Natural killer cell (primary cell): ENCODE data around the gene SLC25A11. TPM values are rescaled to one million over a fixed set of nuclear protein-coding genes. Genes with fewer than 3 reads are reported as not detected.

Experiments used
- ATAC-seq, 3 donors: fragments of 150-1000 bp in 2 of 3; fragments of 200-7000 bp in 1 of 3; cut with Tn5 transposase; 1 replicate in 1 of 3; 2 replicates in 2 of 3; pipeline ENCODE4 v1.10.0; 2021; ENCODE audit warnings: mild to moderate bottlenecking in 2 of 3, moderate library complexity in 2 of 3
- DNase-seq, 2 donors: peaks; one replicate each; pipeline versions ENCODE4 v3.0.0 to v3.0.0-alpha.2; 2013 to 2021; ENCODE audit warnings: mixed read lengths in 1 of 2
- H3K27ac ChIP-seq: one replicate; pipeline ENCODE4 v1.5.1; 2013; ENCODE audit warnings: mild to moderate bottlenecking, low read length
- H3K27me3 ChIP-seq: one replicate; pipeline ENCODE4 v1.6.1; 2013; ENCODE audit warnings: low read length; ENCODE audit not compliant: control insufficient read depth, insufficient read depth
- H3K36me3 ChIP-seq: one replicate; pipeline ENCODE4 v1.6.1; 2013; ENCODE audit warnings: low read length; ENCODE audit not compliant: control insufficient read depth, insufficient read depth
- H3K4me1 ChIP-seq: one replicate; pipeline ENCODE4 v1.6.1; 2013; ENCODE audit warnings: low read length; ENCODE audit not compliant: control insufficient read depth, insufficient read depth
- H3K4me3 ChIP-seq: one replicate; pipeline ENCODE4 v1.5.1; 2013; ENCODE audit warnings: low read length
- H3K9me3 ChIP-seq: one replicate; pipeline ENCODE4 v1.6.1; 2013; ENCODE audit warnings: low read length; ENCODE audit not compliant: control insufficient read depth, insufficient read depth
- H3K27ac Mint-ChIP-seq, 2 donors: one replicate each; pipeline ENCODE4 v1.8.0; 2022; ENCODE audit warnings: mild to moderate bottlenecking in 2 of 2, mixed read lengths in 2 of 2, moderate library complexity in 1 of 2
- H3K27me3 Mint-ChIP-seq, 2 donors: one replicate each; pipeline ENCODE4 v1.8.0; 2022; ENCODE audit warnings: low read depth in 2 of 2, mixed read lengths in 2 of 2
- H3K36me3 Mint-ChIP-seq: one replicate; pipeline ENCODE4 v1.8.0; 2022; ENCODE audit warnings: mixed read lengths
- H3K4me1 Mint-ChIP-seq, 2 donors: one replicate each; pipeline ENCODE4 v1.8.0; 2022; ENCODE audit warnings: mixed read lengths in 2 of 2
- H3K4me3 Mint-ChIP-seq: one replicate; pipeline ENCODE4 v1.8.0; 2022; ENCODE audit warnings: mild to moderate bottlenecking, moderate library complexity, mixed read lengths
- H3K9me3 Mint-ChIP-seq, 2 donors: one replicate each; pipeline ENCODE4 v1.8.0; 2022; ENCODE audit warnings: mixed read lengths in 2 of 2
- WGBS: methylation state at CpG from one replicate; pipeline ENCODE4 v1.1.7; 2013; ENCODE audit warnings: missing lambda C conversion rate; ENCODE audit not compliant: insufficient coverage; 5-methylcytosine and 5-hydroxymethylcytosine counted together
- intact Hi-C: fragments of 100-400 bp; cut with micrococcal nuclease; formaldehyde crosslinking; loops from one replicate; pipeline ENCODE4 v1.14.2; 2022
- total RNA-seq, 4 donors: library from RNA; stranded (reverse); fragments of 120-200 nt in 1 of 4; gene quantifications; one replicate each; pipeline versions ENCODE4 v1.2.3 to v1.2.4, GENCODE V29; 2013 to 2022
- TF ChIP-seq, protein P1 (sequence below): fragments of 200-600 bp; IDR thresholded peaks from one replicate; pipeline ENCODE4 v1.8.0; 2022; ENCODE audit warnings: antibody characterized with exemption

Gene SLC25A11
- total RNA-seq, 3 donors from 2014 or later (not counting 1 experiment from before 2014, with no cell fraction given) = 34.7 to 47.5 (median 42.5) TPM

DNA sequence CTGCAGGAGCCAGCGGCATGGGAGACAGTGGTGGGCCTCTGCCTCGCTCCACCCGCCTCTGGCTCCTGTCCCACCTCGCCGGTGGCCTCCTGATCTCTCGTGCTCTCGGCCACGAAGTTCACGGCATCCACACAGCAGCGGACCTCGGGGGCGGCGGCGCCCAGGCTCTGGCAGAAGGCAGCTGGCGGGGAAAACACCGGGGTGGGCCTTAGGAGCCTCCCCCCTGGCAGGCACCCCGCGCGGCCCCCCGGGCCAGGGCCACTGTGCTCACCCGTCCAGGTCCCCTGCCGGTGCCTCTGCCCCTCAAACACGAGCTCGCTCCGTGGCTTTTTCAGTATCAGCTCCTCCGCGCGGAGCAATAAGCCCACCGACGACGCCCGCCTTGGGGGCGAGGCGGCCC, 40.9 kb downstream of the SLC25A11 start:
- TF ChIP-seq, protein P1, sequence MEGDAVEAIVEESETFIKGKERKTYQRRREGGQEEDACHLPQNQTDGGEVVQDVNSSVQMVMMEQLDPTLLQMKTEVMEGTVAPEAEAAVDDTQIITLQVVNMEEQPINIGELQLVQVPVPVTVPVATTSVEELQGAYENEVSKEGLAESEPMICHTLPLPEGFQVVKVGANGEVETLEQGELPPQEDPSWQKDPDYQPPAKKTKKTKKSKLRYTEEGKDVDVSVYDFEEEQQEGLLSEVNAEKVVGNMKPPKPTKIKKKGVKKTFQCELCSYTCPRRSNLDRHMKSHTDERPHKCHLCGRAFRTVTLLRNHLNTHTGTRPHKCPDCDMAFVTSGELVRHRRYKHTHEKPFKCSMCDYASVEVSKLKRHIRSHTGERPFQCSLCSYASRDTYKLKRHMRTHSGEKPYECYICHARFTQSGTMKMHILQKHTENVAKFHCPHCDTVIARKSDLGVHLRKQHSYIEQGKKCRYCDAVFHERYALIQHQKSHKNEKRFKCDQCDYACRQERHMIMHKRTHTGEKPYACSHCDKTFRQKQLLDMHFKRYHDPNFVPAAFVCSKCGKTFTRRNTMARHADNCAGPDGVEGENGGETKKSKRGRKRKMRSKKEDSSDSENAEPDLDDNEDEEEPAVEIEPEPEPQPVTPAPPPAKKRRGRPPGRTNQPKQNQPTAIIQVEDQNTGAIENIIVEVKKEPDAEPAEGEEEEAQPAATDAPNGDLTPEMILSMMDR = no peak
- H3K4me1 Mint-ChIP-seq = peaks cover 37 to 42% of the 10 kb centered on the region in 2 donors
- H3K4me3 Mint-ChIP-seq = peak overlapping the region; percentile 67
- H3K36me3 ChIP-seq = peaks cover 28% of the 10 kb centered on the region
- H3K27ac Mint-ChIP-seq = peak overlapping the region; percentile 93 to 94
- H3K4me3 ChIP-seq = peak overlapping the region; percentile 74
- ATAC-seq (peak in 1 of 3 donors; percentile 0), DNase-seq (no peak)
- no peaks in the 10 kb centered on the region for H3K36me3 Mint-ChIP-seq
- intact Hi-C loops = loop anchor here (1.0 kb wide), 1 partner anchor 10 kb away; no protein-coding TSS in a partner anchor
- H3K9me3 Mint-ChIP-seq = no peaks in the 10 kb centered on the region
- peaks cover 10% of the 10 kb centered on the region for H3K27me3 ChIP-seq
- no peaks in the 10 kb centered on the region for H3K9me3 ChIP-seq
- no peaks in the 10 kb centered on the region for H3K27me3 Mint-ChIP-seq
- WGBS = 24% methylated on average over 34 of the region's 34 CpGs
- no peak overlapping the region for H3K27ac ChIP-seq
- H3K4me1 ChIP-seq = peaks cover 58% of the 10 kb centered on the region

DNA sequence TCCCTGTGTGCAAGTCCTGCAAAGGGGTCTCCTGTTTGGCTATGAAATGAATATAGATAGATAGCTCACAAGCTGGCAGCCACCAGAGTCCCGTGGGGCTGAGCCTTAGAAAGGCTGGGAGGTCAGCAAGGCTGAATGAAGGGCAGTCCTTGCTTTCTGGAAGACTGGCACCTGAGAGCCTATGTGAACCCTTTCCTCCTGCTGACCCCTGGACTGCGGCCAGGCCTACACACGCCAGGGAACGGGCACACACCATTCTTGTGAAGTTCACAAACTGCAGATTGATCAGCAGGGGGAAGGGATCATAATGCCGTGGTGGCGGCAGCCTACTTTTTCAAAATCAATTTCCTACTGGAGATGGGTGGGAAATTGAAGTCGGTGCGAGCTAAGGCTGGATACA, 41.5 kb downstream of the SLC25A11 start:
- no peaks in the 10 kb centered on the region for H3K9me3 Mint-ChIP-seq
- H3K4me1 Mint-ChIP-seq = peaks cover 32 to 37% of the 10 kb centered on the region in 2 donors
- H3K4me3 ChIP-seq = no peak overlapping the region

DNA sequence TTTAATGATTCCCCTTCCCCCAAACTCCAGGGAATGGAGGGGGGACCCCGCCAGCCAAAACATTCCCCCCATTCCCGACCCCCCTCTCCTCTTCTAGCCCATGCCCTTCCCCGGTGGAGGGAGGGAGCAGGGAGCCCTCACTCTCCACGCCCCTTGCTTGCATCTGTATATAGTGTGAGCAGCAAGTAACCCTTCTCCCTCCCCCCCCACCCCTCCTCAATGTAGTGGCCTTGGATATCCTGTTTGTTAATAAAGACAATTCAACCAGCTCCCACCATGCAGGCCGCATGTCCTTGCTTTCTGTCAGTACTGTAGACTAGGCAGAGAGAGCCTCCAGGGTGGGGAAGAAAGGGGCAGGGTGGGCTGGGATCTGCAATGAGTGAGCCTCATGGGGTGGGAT, 42.1 kb downstream of the SLC25A11 start:
- H3K27me3 Mint-ChIP-seq = no peaks in the 10 kb centered on the region
- Histone ChIP-seq H3K4me1 (peaks cover 47% of the 10 kb centered on the region), H3K4me3 (no peak overlapping the region), H3K27ac (no peak overlapping the region), H3K36me3 (peaks cover 39% of the 10 kb centered on the region), H3K27me3 (peaks cover 10% of the 10 kb centered on the region), H3K9me3 (no peaks in the 10 kb centered on the region)
- ATAC-seq = no peak
- no peaks in the 10 kb centered on the region for H3K9me3 Mint-ChIP-seq
- intact Hi-C loops = no loop called here
- peaks cover 26 to 31% of the 10 kb centered on the region in 2 donors for H3K4me1 Mint-ChIP-seq
- TF ChIP-seq, protein P1 = no peak
- WGBS = no CpG with 5 or more reads among the region's 5 CpGs
- no peak overlapping the region for H3K4me3 Mint-ChIP-seq
- H3K27ac Mint-ChIP-seq = peak overlapping the region in 1 of 2 donors; percentile 69
- DNase-seq = no peak
- H3K36me3 Mint-ChIP-seq = no peaks in the 10 kb centered on the region

More for the DNA sequence above, 41.5 kb downstream of the SLC25A11 start:
- peak overlapping the region; percentile 45 to 69 for H3K27ac Mint-ChIP-seq
- no peak overlapping the region for H3K27ac ChIP-seq
- ATAC-seq (no peak), DNase-seq (no peak)
- H3K4me3 Mint-ChIP-seq = peak overlapping the region; percentile 67
- H3K36me3 ChIP-seq = peaks cover 33% of the 10 kb centered on the region
- H3K4me1 ChIP-seq = peaks cover 52% of the 10 kb centered on the region
- intact Hi-C loops = no loop called here
- H3K27me3 ChIP-seq = peaks cover 10% of the 10 kb centered on the region
- no peaks in the 10 kb centered on the region for H3K9me3 ChIP-seq
- no peaks in the 10 kb centered on the region for H3K27me3 Mint-ChIP-seq
- TF ChIP-seq, protein P1 = no peak
- H3K36me3 Mint-ChIP-seq = no peaks in the 10 kb centered on the region
- 97% methylated on average over 8 of the region's 8 CpGs for WGBS

DNA sequence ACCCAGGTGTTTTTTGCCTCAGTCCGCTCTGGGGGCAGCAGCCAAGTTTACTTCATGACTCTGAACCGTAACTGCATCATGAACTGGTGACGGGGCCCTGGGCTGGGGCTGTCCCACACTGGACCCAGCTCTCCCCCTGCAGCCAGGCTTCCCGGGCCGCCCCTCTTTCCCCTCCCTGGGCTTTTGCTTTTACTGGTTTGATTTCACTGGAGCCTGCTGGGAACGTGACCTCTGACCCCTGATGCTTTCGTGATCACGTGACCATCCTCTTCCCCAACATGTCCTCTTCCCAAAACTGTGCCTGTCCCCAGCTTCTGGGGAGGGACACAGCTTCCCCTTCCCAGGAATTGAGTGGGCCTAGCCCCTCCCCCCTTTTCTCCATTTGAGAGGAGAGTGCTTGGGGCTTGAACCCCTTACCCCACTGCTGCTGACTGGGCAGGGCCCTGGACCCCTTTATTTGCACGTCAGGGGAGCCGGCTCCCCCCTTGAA, 42.6 kb downstream of the SLC25A11 start:
- H3K36me3 Mint-ChIP-seq = no peaks in the 10 kb centered on the region
- H3K4me3 Mint-ChIP-seq = no peak overlapping the region
- H3K27ac Mint-ChIP-seq = no peak overlapping the region
- Histone ChIP-seq H3K4me1 (peaks cover 41% of the 10 kb centered on the region), H3K9me3 (no peaks in the 10 kb centered on the region), H3K27ac (no peak overlapping the region), H3K36me3 (peaks cover 44% of the 10 kb centered on the region), H3K4me3 (no peak overlapping the region), H3K27me3 (peaks cover 10% of the 10 kb centered on the region)
- H3K9me3 Mint-ChIP-seq = no peaks in the 10 kb centered on the region
- no peak for ATAC-seq
- H3K27me3 Mint-ChIP-seq = no peaks in the 10 kb centered on the region
- DNase-seq = no peak
- intact Hi-C loops = no loop called here
- peaks cover 21 to 26% of the 10 kb centered on the region in 2 donors for H3K4me1 Mint-ChIP-seq
- 95% methylated on average over 10 of the region's 10 CpGs for WGBS
- TF ChIP-seq, protein P1 = no peak
